HG03103 (cell line): ENCODE results near the gene JSRP1.

Experiments used
- ATAC-seq: cut with Tn5 transposase; IDR thresholded peaks from one replicate; pipeline ENCODE4 v1.9.1; 2021; ENCODE audit warnings: low read depth; ENCODE audit not compliant: unreplicated experiment

The JSRP1 gene

GRCh38 chr19:2268861-2269243 is 12.6 kb upstream of the JSRP1 start:
- ATAC-seq: no peak

GRCh38 chr19:2268480-2268830 is 12.2 kb upstream of the JSRP1 start:
- no peak for ATAC-seq

GRCh38 chr19:2266183-2266993 is 10.2 kb upstream of the JSRP1 start:
- ATAC-seq: no peak

GRCh38 chr19:2261438-2262172 is 5.4 kb upstream of the JSRP1 start:
- ATAC-seq: no peak

GRCh38 chr19:2260341-2260805 is 4.2 kb upstream of the JSRP1 start:
- no peak for ATAC-seq

GRCh38 chr19:2259336-2259735 is 3.1 kb upstream of the JSRP1 start:
- no peak for ATAC-seq

- no peak for ATAC-seq
These were observed 938 bp downstream of the JSRP1 start for GRCh38 chr19:2255112-2255845.

- no peak for ATAC-seq
These were observed 1.9 kb downstream of the JSRP1 start for GRCh38 chr19:2254064-2254872.

- ATAC-seq: no peak
These were observed 2.8 kb downstream of the JSRP1 start for GRCh38 chr19:2253106-2254063.

GRCh38 chr19:2252797-2253105 is 3.5 kb downstream of the JSRP1 start:
- ATAC-seq: no peak

GRCh38 chr19:2252055-2252796 is 4.0 kb downstream of the JSRP1 start:
- no peak for ATAC-seq

GRCh38 chr19:2251106-2252054 is 4.8 kb downstream of the JSRP1 start:
- ATAC-seq: no peak

GRCh38 chr19:2250766-2251105 is 5.5 kb downstream of the JSRP1 start:
- ATAC-seq: no peak

GRCh38 chr19:2249880-2250765 is 6.1 kb downstream of the JSRP1 start:
- no peak for ATAC-seq

- ATAC-seq: no peak
These were observed 7.0 kb downstream of the JSRP1 start, which contains the start of gene AMH for GRCh38 chr19:2249010-2249866. Gene AMH (plus strand): TSS chr19:2249323. CDS start chr19:2249333, 10 bp downstream.
